Spleen (tissue), 7 donors: ENCODE data around the gene ARHGDIB.

Experiments
- CTCF ChIP-seq, 11 experiments: fragments of 200-600 bp in 7 of 11; fragments of 450-650 bp in 4 of 11; sonication (generic) in 4 of 11; IDR thresholded peaks in 8 of 11; conservative IDR thresholded peaks in 3 of 11; 1 replicate in 7 of 11; 2 replicates in 4 of 11; pipeline versions ENCODE4 v1.4.0 to v1.8.0; 2016 to 2021; ENCODE audit warnings: antibody characterized with exemption in 11 of 11, inconsistent platforms in 4 of 11, mild to moderate bottlenecking in 1 of 11
- POLR2A ChIP-seq, 3 donors: fragments of 450-650 bp; IDR thresholded peaks; one replicate each; pipeline ENCODE4 v1.5.1; 2017; ENCODE audit warnings: antibody characterized with exemption in 3 of 3, mild to moderate bottlenecking in 1 of 3
- donor health status: DM: no; HTN: no; CAD: no; lungs with moderate emphysema.
- donor health status: DM: no; HTN: no; CAD: no.
- donor health status: DM: no; HTN: no; CAD: no.

- TF ChIP-seq POLR2A (IDR thresholded peaks at IDR 0.05) (no peak), CTCF (IDR thresholded peaks at IDR 0.05 in 8 of 11, conservative IDR thresholded peaks at IDR 0.05 in 3 of 11) (no peak)
These were observed 36.9 kb downstream of the ARHGDIB start for GRCh38 chr12:14924541-14924940.
